ENCODE measurements around the gene RSU1.

RSU1 gene

DNA sequence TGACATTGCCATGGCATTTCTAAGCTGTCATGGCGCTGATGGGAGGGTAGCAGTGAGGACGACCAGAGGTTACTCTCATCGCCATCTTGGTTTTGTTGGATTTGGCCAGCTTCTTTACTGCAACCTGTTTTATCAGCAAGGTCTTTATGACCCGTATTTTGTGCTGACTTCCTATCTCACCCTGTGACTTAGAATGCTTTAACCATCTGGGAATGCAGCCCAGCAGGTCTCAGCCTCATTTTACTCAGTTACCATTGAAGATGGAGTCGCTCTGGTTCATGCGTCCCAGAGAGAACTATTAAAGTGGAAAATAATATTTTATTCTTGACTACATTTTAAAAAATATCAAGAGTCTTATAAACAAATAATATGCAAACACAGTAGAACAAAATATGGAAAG is 131.7 kb downstream of the RSU1 start:
- peaks cover 0 to 3% (median 0%) of the 10 kb centered on the region in 4 donors for H3K4me1 ChIP-seq
- H3K9me3 ChIP-seq, result no peaks in the 10 kb centered on the region
- intact Hi-C loops (cut with DNase I; ENCODE audit: low total_unique reads), result no loop called here
- TF ChIP-seq, protein P1, sequence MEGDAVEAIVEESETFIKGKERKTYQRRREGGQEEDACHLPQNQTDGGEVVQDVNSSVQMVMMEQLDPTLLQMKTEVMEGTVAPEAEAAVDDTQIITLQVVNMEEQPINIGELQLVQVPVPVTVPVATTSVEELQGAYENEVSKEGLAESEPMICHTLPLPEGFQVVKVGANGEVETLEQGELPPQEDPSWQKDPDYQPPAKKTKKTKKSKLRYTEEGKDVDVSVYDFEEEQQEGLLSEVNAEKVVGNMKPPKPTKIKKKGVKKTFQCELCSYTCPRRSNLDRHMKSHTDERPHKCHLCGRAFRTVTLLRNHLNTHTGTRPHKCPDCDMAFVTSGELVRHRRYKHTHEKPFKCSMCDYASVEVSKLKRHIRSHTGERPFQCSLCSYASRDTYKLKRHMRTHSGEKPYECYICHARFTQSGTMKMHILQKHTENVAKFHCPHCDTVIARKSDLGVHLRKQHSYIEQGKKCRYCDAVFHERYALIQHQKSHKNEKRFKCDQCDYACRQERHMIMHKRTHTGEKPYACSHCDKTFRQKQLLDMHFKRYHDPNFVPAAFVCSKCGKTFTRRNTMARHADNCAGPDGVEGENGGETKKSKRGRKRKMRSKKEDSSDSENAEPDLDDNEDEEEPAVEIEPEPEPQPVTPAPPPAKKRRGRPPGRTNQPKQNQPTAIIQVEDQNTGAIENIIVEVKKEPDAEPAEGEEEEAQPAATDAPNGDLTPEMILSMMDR (IDR thresholded peaks at IDR 0.05), result no peak
- no peak overlapping the region for H3K27ac ChIP-seq
- H3K4me3 ChIP-seq, result no peak overlapping the region
- H3K27me3 ChIP-seq, result no peaks in the 10 kb centered on the region
- no peak for DNase-seq
- peaks cover 0 to 3% (median 0%) of the 10 kb centered on the region in 3 donors for H3K36me3 ChIP-seq

- Histone ChIP-seq H3K9me3 (no peaks in the 10 kb centered on the region), H3K27ac (no peak overlapping the region), H3K4me3 (no peak overlapping the region), H3K4me1 (peaks cover 0 to 14% (median 0%) of the 10 kb centered on the region in 4 donors), H3K27me3 (no peaks in the 10 kb centered on the region), H3K36me3 (no peaks in the 10 kb centered on the region)
- TF ChIP-seq, protein P1 (IDR thresholded peaks at IDR 0.05), result no peak
- DNase-seq, result no peak
- intact Hi-C loops (cut with DNase I; ENCODE audit: low total_unique reads), result no loop called here
Observed at GRCh38 chr10:16681521-16681920, 135.7 kb downstream of the RSU1 start.

DNA sequence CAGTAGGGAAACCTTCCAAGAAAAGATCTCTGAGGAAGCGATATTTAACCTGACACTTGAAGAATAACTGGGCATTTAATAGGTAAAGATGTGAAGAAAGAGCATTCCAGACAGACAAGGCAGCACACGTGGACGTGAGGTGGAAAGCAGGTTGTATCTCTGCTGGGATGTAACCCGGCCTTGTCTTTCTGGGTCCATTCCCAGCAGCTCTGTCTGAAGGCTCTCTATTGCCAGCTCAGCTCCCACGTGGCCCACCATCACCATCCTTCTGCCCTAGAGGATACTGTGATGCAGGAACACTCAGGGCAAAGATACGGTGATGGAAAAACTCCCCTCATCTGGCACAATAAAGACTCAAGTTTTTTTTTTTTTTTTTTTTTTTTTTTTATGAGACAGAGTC is 137.7 kb downstream of the RSU1 start:
- intact Hi-C loops (cut with DNase I; ENCODE audit: low total_unique reads), result no loop called here
- H3K36me3 ChIP-seq, result no peaks in the 10 kb centered on the region
- DNase-seq, result no peak
- H3K27me3 ChIP-seq, result no peaks in the 10 kb centered on the region
- H3K4me3 ChIP-seq, result no peak overlapping the region
- H3K4me1 ChIP-seq, result peaks cover 0 to 14% (median 0%) of the 10 kb centered on the region in 4 donors
- TF ChIP-seq, protein P1 (IDR thresholded peaks at IDR 0.05), result no peak
- H3K9me3 ChIP-seq, result no peaks in the 10 kb centered on the region
- H3K27ac ChIP-seq, result no peak overlapping the region

DNA sequence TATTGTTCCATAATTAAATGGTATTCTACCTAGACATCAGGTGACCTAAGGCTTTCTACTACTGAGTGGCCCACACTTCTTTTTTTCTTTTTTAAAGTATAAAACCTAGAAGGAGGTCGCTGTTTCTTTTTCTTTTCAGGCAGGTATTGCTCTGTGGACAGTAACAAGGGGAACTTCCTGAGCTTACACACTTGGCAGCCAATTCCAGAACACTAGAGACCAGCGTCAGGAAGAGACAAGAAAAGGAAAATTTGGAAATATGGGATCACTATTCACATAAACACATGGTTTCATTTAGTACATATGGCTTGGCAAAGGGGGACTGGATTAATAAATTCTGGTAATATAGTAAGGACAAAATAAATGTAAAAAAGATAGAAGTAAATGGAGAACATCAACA is 141.9 kb downstream of the RSU1 start:
- intact Hi-C loops (cut with DNase I; ENCODE audit: low total_unique reads), result no loop called here
- no peak for DNase-seq
- H3K4me3 ChIP-seq, result no peak overlapping the region
- H3K9me3 ChIP-seq, result no peaks in the 10 kb centered on the region
- no peaks in the 10 kb centered on the region for H3K27me3 ChIP-seq
- no peak overlapping the region for H3K27ac ChIP-seq
- TF ChIP-seq, protein P1 (IDR thresholded peaks at IDR 0.05), result no peak
- H3K4me1 ChIP-seq, result peaks cover 0 to 9% (median 0%) of the 10 kb centered on the region in 4 donors
- H3K36me3 ChIP-seq, result no peaks in the 10 kb centered on the region

DNA sequence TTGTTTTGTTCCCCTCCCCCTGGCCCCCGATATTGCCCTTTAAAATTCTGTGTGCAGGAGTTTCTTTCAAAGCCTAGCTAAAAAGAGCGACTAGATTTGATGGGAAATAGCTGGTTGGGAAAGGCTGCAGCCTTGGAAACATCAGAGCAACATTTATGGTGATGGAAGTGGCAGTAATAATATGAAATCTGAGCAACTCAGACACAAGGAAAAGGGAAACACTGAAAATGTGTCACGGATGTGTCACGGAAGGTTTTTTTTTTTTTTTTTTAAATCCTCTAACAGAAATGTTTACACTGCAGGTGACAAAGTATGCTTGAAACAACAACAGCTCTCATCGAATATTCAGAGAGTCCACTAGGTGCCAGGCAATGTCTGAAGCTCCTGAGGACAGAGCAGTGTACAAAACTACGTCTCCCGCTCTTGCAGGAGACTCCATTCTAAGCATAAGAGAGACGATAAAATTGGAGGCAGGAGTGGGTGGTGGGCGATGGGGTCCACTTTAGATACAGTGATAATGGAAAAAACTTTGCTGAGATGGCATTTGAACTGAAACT is 143.0 kb downstream of the RSU1 start:
- H3K27me3 ChIP-seq, result no peaks in the 10 kb centered on the region
- no peak overlapping the region for H3K27ac ChIP-seq
- no peaks in the 10 kb centered on the region for H3K4me1 ChIP-seq
- TF ChIP-seq, protein P1 (IDR thresholded peaks at IDR 0.05), result no peak
- H3K4me3 ChIP-seq, result no peak overlapping the region
- no peak for DNase-seq
- intact Hi-C loops (cut with DNase I; ENCODE audit: low total_unique reads), result no loop called here
- H3K36me3 ChIP-seq, result no peaks in the 10 kb centered on the region
- no peaks in the 10 kb centered on the region for H3K9me3 ChIP-seq

GRCh38 chr10:16673443-16673842 is 143.8 kb downstream of the RSU1 start:
- Histone ChIP-seq H3K4me3 (no peak overlapping the region), H3K27ac (no peak overlapping the region), H3K9me3 (no peaks in the 10 kb centered on the region), H3K27me3 (no peaks in the 10 kb centered on the region), H3K36me3 (no peaks in the 10 kb centered on the region), H3K4me1 (no peaks in the 10 kb centered on the region)
- TF ChIP-seq, protein P1 (IDR thresholded peaks at IDR 0.05), result no peak
- intact Hi-C loops (cut with DNase I; ENCODE audit: low total_unique reads), result no loop called here
- DNase-seq, result no peak

All from tibial artery (tissue), 4 donors.